Fibroblast of mammary gland (primary cell): ENCODE results near the gene HGFAC.
A peak's percentile ranks its signal among the peaks of the same experiment; 100 is the strongest.

Experiments
- DNase-seq: peaks from one replicate; pipeline ENCODE4 v3.0.0-alpha.2; 2010; ENCODE audit warnings: low read depth
- H3K4me3 ChIP-seq: 2 replicates; pipeline ENCODE4 v1.5.1; 2011; ENCODE audit warnings: low read depth, mild to moderate bottlenecking, low read length, moderate library complexity; ENCODE audit not compliant: control insufficient read depth
- CTCF ChIP-seq: conservative IDR thresholded peaks from 2 replicates; pipeline ENCODE4 v1.5.1; 2011; ENCODE audit warnings: low read depth, low read length, inconsistent platforms; ENCODE audit not compliant: control insufficient read depth, insufficient read depth

The HGFAC gene

GRCh38 chr4:3465698-3466671, 24.2 kb downstream of the HGFAC start:
- TF ChIP-seq CTCF: peak; percentile 12
- peak; percentile 9 for DNase-seq
- H3K4me3 ChIP-seq: no peak overlapping the region

- DNase-seq: no peak
- no peak for TF ChIP-seq CTCF
- H3K4me3 ChIP-seq: no peak overlapping the region
Observed at GRCh38 chr4:3466691-3467600, 25.2 kb downstream of the HGFAC start.

GRCh38 chr4:3467601-3468031, 25.8 kb downstream of the HGFAC start:
- no peak for DNase-seq
- no peak overlapping the region for H3K4me3 ChIP-seq
- TF ChIP-seq CTCF: no peak

DNA sequence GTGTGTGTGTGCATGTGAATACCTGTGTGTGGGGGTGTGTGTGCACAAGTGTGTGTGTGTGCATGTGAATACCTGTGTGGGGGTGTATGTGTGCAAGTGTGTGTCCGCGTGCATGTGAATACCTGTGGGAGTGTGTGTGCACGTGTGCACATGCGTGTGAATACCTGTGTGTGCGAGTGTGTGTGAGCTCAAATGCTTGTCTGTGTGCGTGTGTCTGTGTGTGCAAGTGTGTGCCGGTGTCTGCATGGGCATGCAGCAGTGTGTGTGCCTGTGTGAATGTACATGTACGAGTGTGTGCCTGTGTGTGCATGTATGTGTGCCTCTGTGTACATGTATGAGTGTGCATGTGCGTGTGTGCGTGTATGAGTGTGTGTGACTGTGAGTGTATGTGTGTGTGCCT, 26.4 kb downstream of the HGFAC start:
- DNase-seq: no peak
- no peak overlapping the region for H3K4me3 ChIP-seq
- TF ChIP-seq CTCF: no peak

DNA sequence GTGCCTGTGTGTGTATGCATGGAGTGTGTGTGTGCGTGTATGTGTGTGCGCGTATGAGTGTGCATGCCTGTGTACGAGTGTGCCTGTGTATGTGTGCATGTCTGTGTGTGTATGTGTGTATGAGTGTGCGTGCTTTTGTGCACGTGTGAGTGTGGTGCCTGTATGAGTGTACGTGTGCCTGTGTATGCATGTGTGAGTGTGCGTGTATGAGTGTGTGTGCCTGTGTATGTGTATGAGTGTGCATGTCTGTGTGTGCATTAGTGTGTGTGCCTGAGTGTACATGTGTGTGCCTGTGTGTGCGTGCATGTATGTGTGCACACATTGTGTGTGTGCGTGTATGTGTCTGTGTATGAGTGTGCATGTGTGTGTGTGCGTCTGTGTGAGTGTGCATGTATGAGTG, 27.0 kb downstream of the HGFAC start:
- H3K4me3 ChIP-seq: no peak overlapping the region
- DNase-seq: no peak
- no peak for TF ChIP-seq CTCF

- DNase-seq: no peak
- TF ChIP-seq CTCF: no peak
- no peak overlapping the region for H3K4me3 ChIP-seq
Observed at GRCh38 chr4:3469386-3470243, 27.8 kb downstream of the HGFAC start.
